Mucosa of stomach (tissue), 1 donor: ENCODE results near the gene LMNA.
A peak's percentile ranks its signal among the peaks of the same experiment; 100 is the strongest.

Source experiments
- H3K27me3 ChIP-seq: one replicate; pipeline ENCODE4 v1.7.0; 2013; ENCODE audit warnings: mild to moderate bottlenecking, low read length; ENCODE audit not compliant: control insufficient read depth, insufficient read depth
- H3K36me3 ChIP-seq: one replicate; pipeline ENCODE4 v1.7.0; 2013; ENCODE audit warnings: low read length; ENCODE audit not compliant: control insufficient read depth, insufficient read depth
- H3K4me1 ChIP-seq: one replicate; pipeline ENCODE4 v1.7.0; 2013; ENCODE audit warnings: mild to moderate bottlenecking, low read length; ENCODE audit not compliant: control insufficient read depth, insufficient read depth
- H3K4me3 ChIP-seq: one replicate; pipeline ENCODE4 v1.7.0; 2013; ENCODE audit warnings: low read length
- H3K9ac ChIP-seq: one replicate; pipeline ENCODE4 v1.7.0; 2013; ENCODE audit warnings: mild to moderate bottlenecking, low read length, moderate library complexity
- H3K9me3 ChIP-seq: one replicate; pipeline ENCODE4 v1.7.0; 2013; ENCODE audit warnings: mild to moderate bottlenecking, low read length, moderate library complexity; ENCODE audit not compliant: control insufficient read depth
- donor health status: Pancreatic carcinoma.

The LMNA gene

GRCh38 chr1:156086256-156086662 is 28.3 kb upstream of the LMNA start:
- no peaks in the 10 kb centered on the region for H3K9me3 ChIP-seq
- H3K4me3 ChIP-seq: no peak overlapping the region
- H3K4me1 ChIP-seq: peaks cover 10% of the 10 kb centered on the region
- no peaks in the 10 kb centered on the region for H3K27me3 ChIP-seq
- H3K9ac ChIP-seq: no peak overlapping the region
- H3K36me3 ChIP-seq: no peaks in the 10 kb centered on the region

- no peaks in the 10 kb centered on the region for H3K36me3 ChIP-seq
- no peak overlapping the region for H3K9ac ChIP-seq
These were observed 24.8 kb upstream of the LMNA start for GRCh38 chr1:156089704-156090103.

GRCh38 chr1:156090138-156090839 is 24.2 kb upstream of the LMNA start:
- H3K9me3 ChIP-seq: no peaks in the 10 kb centered on the region
- H3K4me3 ChIP-seq: no peak overlapping the region
- H3K4me1 ChIP-seq: peaks cover 4% of the 10 kb centered on the region
- no peaks in the 10 kb centered on the region for H3K36me3 ChIP-seq
- H3K9ac ChIP-seq: no peak overlapping the region
- no peaks in the 10 kb centered on the region for H3K27me3 ChIP-seq

More at GRCh38 chr1:156089704-156090103, 24.8 kb upstream of the LMNA start:
- Histone ChIP-seq H3K27me3 (no peaks in the 10 kb centered on the region), H3K4me3 (no peak overlapping the region), H3K9me3 (no peaks in the 10 kb centered on the region), H3K4me1 (peaks cover 4% of the 10 kb centered on the region)

GRCh38 chr1:156090840-156091188 is 23.7 kb upstream of the LMNA start:
- no peak overlapping the region for H3K4me3 ChIP-seq
- H3K27me3 ChIP-seq: no peaks in the 10 kb centered on the region
- H3K9me3 ChIP-seq: no peaks in the 10 kb centered on the region
- H3K9ac ChIP-seq: no peak overlapping the region
- H3K36me3 ChIP-seq: no peaks in the 10 kb centered on the region
- peaks cover 4% of the 10 kb centered on the region for H3K4me1 ChIP-seq

GRCh38 chr1:156091610-156092009 is 22.9 kb upstream of the LMNA start:
- Histone ChIP-seq H3K36me3 (no peaks in the 10 kb centered on the region), H3K4me1 (peaks cover 8% of the 10 kb centered on the region), H3K27me3 (no peaks in the 10 kb centered on the region), H3K4me3 (no peak overlapping the region), H3K9me3 (no peaks in the 10 kb centered on the region), H3K9ac (no peak overlapping the region)

DNA sequence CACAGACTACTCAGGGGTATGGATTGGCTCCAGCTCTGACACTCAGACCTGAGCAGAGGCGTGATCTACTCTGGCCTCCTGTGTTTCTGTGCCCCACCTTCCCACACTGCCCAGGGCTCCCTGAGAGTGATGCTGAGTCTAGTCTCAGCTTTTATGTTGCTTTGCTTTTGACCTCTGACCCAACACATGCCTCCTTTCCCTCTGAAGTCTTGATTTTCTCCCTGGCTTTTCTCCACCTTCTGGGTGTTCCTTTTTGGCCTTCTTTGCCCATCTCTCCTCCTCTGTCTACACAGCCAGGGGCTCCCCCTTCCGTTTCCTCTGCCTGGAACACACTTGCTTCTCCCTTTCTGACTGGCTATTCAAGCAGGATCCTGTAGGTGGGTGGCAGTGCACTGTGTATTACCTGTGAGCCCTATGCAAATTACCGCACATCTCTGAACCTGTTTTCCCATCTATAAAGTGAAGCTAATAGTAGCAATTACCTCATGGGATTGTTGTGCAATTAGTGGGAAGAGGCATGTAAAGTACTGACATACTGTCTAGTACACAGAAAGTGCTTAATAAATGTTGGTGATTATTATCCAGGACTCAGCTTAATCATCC is 18.5 kb upstream of the LMNA start:
- no peak overlapping the region for H3K4me3 ChIP-seq
- H3K9me3 ChIP-seq: no peaks in the 10 kb centered on the region
- no peak overlapping the region for H3K9ac ChIP-seq
- peaks cover 25% of the 10 kb centered on the region for H3K4me1 ChIP-seq
- H3K36me3 ChIP-seq: no peaks in the 10 kb centered on the region
- H3K27me3 ChIP-seq: no peaks in the 10 kb centered on the region

DNA sequence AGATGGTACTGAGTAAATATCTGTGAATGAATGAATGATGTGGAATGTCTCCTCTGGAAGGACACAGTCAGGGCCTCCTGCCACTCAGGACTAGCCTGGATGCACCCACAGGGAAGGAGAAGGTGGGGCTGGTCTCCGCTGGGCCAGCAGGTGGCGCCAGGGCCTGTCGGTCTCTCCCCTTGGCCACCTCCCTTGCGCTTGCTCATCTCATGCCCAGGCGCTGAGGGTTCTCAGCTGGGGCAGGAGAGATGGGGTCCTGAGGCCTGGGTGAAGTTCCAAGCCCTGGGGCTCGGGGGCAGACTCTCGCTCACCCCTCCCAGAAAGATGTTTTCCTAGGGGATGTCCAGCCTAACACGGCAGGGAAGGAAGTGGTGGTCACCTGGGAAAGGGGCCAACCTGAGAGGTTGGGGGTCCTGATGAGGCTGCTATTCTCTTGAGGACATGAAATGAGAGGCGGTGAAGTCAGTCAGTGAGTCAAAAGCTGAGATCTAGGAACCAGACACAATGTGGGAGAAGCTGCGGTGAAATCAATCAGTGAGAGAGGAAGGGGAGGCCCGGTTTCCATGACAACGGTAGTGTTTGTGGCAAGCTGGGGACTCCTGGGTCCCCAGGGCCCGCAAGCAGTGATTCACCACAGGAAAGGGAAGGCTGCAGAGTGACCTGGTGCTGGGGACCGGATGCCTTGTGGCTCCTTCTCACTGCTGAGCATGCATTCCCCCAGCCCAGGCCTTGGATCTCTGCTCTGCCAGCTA is 17.7 kb upstream of the LMNA start:
- peak overlapping the region; percentile 36 for H3K9ac ChIP-seq
- no peak overlapping the region for H3K4me3 ChIP-seq
- H3K4me1 ChIP-seq: peaks cover 31% of the 10 kb centered on the region
- no peaks in the 10 kb centered on the region for H3K9me3 ChIP-seq
- H3K36me3 ChIP-seq: no peaks in the 10 kb centered on the region
- H3K27me3 ChIP-seq: no peaks in the 10 kb centered on the region

- Histone ChIP-seq H3K27me3 (no peaks in the 10 kb centered on the region), H3K9ac (no peak overlapping the region), H3K9me3 (no peaks in the 10 kb centered on the region), H3K4me3 (no peak overlapping the region), H3K36me3 (no peaks in the 10 kb centered on the region), H3K4me1 (peaks cover 39% of the 10 kb centered on the region)
These were observed 16.9 kb upstream of the LMNA start for GRCh38 chr1:156097499-156098178.

DNA sequence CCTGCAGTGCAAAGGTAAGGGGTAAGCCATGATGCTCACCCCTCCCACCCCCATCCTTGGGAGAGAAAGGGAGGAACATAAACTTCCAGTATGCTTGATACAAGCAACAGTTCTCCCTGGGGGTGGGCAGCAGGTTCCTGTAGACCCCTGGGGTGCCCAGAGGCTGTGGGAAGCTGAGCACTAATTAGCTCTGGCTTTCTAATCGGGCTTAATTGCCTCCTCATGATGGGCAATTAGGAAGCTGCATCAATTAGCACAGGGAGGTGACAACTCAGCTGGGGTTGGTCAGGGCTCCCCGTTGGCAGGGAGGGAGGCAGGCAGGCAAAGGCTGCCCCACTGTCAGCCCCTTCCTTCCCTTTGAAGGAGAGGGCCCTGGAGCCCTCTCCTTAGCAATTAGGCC is 15.7 kb upstream of the LMNA start:
- H3K27me3 ChIP-seq: no peaks in the 10 kb centered on the region
- no peaks in the 10 kb centered on the region for H3K9me3 ChIP-seq
- H3K4me3 ChIP-seq: no peak overlapping the region
- H3K36me3 ChIP-seq: no peaks in the 10 kb centered on the region
- H3K9ac ChIP-seq: no peak overlapping the region
- H3K4me1 ChIP-seq: peaks cover 50% of the 10 kb centered on the region

DNA sequence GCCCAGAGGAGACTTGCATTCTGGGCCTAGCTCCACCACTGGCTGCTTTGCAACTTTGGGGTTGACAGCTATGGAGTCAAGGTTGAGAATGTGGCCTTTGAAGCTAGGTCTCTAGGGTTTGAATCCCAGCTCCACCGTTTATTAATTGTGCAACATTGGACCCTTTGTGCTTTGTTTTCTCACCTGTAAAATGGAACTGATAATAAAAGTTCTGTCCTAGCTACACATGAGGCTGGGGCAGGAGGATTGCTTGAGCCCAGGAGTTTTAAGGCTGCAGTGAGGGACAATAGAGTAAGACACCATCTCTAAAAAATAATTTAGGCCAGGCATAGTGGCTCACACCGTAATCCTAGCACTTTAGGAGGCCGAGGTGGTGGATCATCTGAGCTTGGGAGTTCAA is 15.2 kb upstream of the LMNA start:
- Histone ChIP-seq H3K4me1 (peaks cover 55% of the 10 kb centered on the region), H3K36me3 (no peaks in the 10 kb centered on the region), H3K4me3 (no peak overlapping the region), H3K9me3 (no peaks in the 10 kb centered on the region), H3K27me3 (no peaks in the 10 kb centered on the region), H3K9ac (no peak overlapping the region)

DNA sequence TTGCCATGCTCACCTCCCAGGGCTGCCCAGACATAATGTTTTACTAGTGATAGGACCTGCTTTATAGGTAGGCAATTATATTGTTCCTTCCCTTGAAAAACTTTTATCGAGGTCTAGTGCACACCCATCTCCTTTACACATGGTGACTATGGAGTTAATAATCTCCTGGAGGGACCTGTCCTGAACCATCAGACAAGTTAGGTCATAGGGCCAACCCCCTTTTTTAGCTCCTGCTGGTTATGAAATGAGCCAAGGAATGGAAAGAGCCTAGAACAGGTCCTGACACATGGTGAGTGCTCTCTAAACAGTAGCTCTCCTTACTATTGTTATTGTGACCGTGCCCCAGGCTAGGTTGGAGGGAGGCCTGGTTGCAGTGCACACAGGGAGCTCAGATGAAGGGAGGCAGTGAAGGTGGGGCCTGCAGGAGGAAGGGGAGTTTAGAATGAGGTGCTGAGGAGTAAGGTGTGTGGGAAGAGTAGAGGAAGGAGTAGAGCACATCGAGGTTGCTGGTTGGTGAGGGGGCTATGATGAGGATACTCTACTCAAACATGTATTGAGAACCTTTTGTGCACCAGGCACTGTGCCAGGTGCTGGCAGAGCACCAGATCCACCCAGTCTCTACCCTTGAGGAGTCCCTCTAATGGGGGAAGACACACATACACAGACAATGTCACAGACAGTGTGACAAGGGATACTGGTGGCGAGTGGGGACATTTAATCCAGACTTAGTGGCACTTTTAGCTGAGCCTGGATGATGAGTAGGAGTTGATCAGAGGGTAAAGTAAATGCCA is 14.1 kb upstream of the LMNA start:
- no peaks in the 10 kb centered on the region for H3K36me3 ChIP-seq
- H3K9ac ChIP-seq: peak overlapping the region; percentile 38
- no peak overlapping the region for H3K4me3 ChIP-seq
- peaks cover 66% of the 10 kb centered on the region for H3K4me1 ChIP-seq
- H3K9me3 ChIP-seq: no peaks in the 10 kb centered on the region
- H3K27me3 ChIP-seq: no peaks in the 10 kb centered on the region
